Spleen (tissue), 11 donors: ENCODE results near the gene ADAM10. TPM values are rescaled to one million over a fixed set of nuclear protein-coding genes. Genes with fewer than 3 reads are reported as not detected.

Experiments
- DNase-seq: peaks from one replicate; pipeline ENCODE4 v3.0.0-alpha.2; 2020
- H3K27ac ChIP-seq, 8 donors: fragments of 200-600 bp; sonication (generic) in 7 of 8; 1 replicate in 4 of 8; 2 replicates in 4 of 8; pipeline versions ENCODE4 v1.5.0 to v1.8.0; 2016 to 2021; ENCODE audit warnings: inconsistent platforms in 4 of 8, mild to moderate bottlenecking in 4 of 8, moderate library complexity in 1 of 8
- H3K27me3 ChIP-seq, 7 donors: fragments of 200-600 bp; sonication (generic) in 6 of 7; replicated peaks in 1 of 7; 1 replicate in 4 of 7; 2 replicates in 3 of 7; pipeline versions ENCODE4 v1.5.0 to v1.8.0; 2016 to 2021; ENCODE audit warnings: inconsistent platforms in 3 of 7, mild to moderate bottlenecking in 1 of 7
- H3K36me3 ChIP-seq, 6 donors: fragments of 200-600 bp; sonication (generic) in 5 of 6; 1 replicate in 4 of 6; 2 replicates in 2 of 6; pipeline versions ENCODE4 v1.5.0 to v1.8.0; 2016 to 2021; ENCODE audit warnings: inconsistent platforms in 2 of 6
- H3K4me1 ChIP-seq, 6 donors: fragments of 200-600 bp; sonication (generic) in 5 of 6; 1 replicate in 3 of 6; 2 replicates in 3 of 6; pipeline versions ENCODE4 v1.5.0 to v1.8.0; 2016 to 2021; ENCODE audit warnings: inconsistent platforms in 3 of 6
- H3K4me3 ChIP-seq, 8 donors: fragments of 200-600 bp; sonication (generic) in 7 of 8; 1 replicate in 4 of 8; 2 replicates in 4 of 8; pipeline versions ENCODE4 v1.5.0 to v1.8.0; 2016 to 2021; ENCODE audit warnings: inconsistent platforms in 4 of 8, mild to moderate bottlenecking in 4 of 8, moderate library complexity in 2 of 8
- H3K9me3 ChIP-seq, 8 donors: fragments of 200-600 bp; sonication (generic) in 7 of 8; 1 replicate in 4 of 8; 2 replicates in 4 of 8; pipeline versions ENCODE4 v1.5.0 to v1.8.0; 2016 to 2021; ENCODE audit warnings: inconsistent platforms in 4 of 8
- POLR2A ChIP-seq, 3 donors: fragments of 450-650 bp; IDR thresholded peaks; one replicate each; pipeline ENCODE4 v1.5.1; 2017; ENCODE audit warnings: antibody characterized with exemption in 3 of 3, mild to moderate bottlenecking in 1 of 3
- POLR2AphosphoS5 ChIP-seq, 3 donors: sonication (generic); formaldehyde crosslinking; IDR thresholded peaks; one replicate each; pipeline ENCODE4 v1.5.1; 2017; ENCODE audit warnings: antibody characterized with exemption in 3 of 3
- WGBS, 5 donors: extraction: QIAGEN DNeasy Blood & Tissue Kit in 3 of 5; methylation state at CpG; one replicate each; pipeline versions ENCODE4 v1.1.5 to v1.1.7; 2013 to 2018; 5-methylcytosine and 5-hydroxymethylcytosine counted together
- intact Hi-C: fragments of 100-400 bp; cut with DNase I; formaldehyde crosslinking; loops from one replicate; pipeline ENCODE4 v1.15.0; 2023; ENCODE audit warnings: low total_unique reads
- polyA plus RNA-seq, 3 donors: library from polyadenylated mRNA; stranded (reverse); fragments of 200-250 nt; gene quantifications; one replicate each; pipeline ENCODE4 v1.2.1, GENCODE V29; 2013
- total RNA-seq, 7 donors: library from RNA; depleted of rRNA in 3 of 7; stranded (reverse); fragments of >200 nt in 3 of 7; fragmentation: NEBNext Ultra II Directional in 4 of 7; extraction: Animal tissue kit (Norgen Biotek cat#: 25700) in 4 of 7; gene quantifications; one replicate each; pipeline versions ENCODE4 v1.1.0 to v1.2.1, GENCODE V29; 2016 to 2021
- TF ChIP-seq, protein P1 (sequence below), 11 experiments: fragments of 200-600 bp in 7 of 11; fragments of 450-650 bp in 4 of 11; sonication (generic) in 4 of 11; IDR thresholded peaks in 8 of 11; conservative IDR thresholded peaks in 3 of 11; 1 replicate in 7 of 11; 2 replicates in 4 of 11; pipeline versions ENCODE4 v1.4.0 to v1.8.0; 2016 to 2021; ENCODE audit warnings: antibody characterized with exemption in 11 of 11, inconsistent platforms in 4 of 11, mild to moderate bottlenecking in 1 of 11
- donor health status: healthy with polysubstance abuse.
- donor health status: DM: no; HTN: no; CAD: no; lungs with moderate emphysema.
- donor health status: DM: no; HTN: no; CAD: no.
- donor health status: Bipolar disorder and iron deficiency.
- donor health status: healthy.
- donor health status: DM: no; HTN: no; CAD: no.
- donor health status: DM: yes; HTN: yes; CAD: no.

ADAM10 gene
- total and polyA plus RNA-seq, 10 donors: 7.6 to 205 (median 123) TPM

DNA sequence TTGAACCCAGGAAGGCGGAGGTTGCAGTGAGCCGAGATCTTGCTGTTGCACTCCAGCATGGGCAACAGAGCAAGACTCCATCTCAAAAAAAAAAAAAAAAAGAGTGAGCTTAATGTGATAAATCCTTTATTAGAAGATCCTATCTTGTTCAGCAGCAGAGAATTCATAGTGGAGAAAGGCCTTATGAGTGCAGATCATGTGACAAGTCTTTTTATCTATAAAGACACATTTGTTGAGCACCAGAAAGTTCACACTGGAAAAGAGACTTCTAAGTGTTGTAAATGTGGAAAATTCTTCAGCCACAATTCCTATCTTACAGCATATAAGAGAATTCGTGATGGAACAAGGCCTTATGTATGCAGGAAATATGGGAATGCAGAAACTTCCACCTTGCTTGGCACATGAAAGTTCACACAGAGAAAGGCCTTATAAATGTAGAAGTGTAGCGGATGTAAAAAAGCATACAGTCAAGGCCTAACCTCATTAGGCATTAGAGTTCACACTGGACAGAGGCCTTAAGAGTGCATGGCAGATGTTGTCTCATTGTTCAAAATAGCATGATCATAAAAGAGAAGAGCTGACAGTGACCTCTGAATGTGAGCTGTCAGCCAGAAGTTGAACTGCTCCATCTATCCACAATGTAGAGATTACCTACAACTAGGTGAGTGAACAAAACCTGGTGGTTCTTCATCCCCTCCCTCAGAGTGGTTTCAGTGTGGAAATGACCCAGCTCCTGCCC lies 16.7 kb downstream of the ADAM10 start:
- H3K27ac ChIP-seq: no peak overlapping the region
- no peak overlapping the region for H3K4me3 ChIP-seq
- H3K9me3 ChIP-seq: no peaks in the 10 kb centered on the region
- peaks cover 0 to 14% (median 0%) of the 10 kb centered on the region in 6 donors for H3K36me3 ChIP-seq
- WGBS, 5 donors: 87 to 97% (median 93%) methylated on average over 4 of the region's 4 CpGs
- TF ChIP-seq, protein P1, sequence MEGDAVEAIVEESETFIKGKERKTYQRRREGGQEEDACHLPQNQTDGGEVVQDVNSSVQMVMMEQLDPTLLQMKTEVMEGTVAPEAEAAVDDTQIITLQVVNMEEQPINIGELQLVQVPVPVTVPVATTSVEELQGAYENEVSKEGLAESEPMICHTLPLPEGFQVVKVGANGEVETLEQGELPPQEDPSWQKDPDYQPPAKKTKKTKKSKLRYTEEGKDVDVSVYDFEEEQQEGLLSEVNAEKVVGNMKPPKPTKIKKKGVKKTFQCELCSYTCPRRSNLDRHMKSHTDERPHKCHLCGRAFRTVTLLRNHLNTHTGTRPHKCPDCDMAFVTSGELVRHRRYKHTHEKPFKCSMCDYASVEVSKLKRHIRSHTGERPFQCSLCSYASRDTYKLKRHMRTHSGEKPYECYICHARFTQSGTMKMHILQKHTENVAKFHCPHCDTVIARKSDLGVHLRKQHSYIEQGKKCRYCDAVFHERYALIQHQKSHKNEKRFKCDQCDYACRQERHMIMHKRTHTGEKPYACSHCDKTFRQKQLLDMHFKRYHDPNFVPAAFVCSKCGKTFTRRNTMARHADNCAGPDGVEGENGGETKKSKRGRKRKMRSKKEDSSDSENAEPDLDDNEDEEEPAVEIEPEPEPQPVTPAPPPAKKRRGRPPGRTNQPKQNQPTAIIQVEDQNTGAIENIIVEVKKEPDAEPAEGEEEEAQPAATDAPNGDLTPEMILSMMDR (IDR thresholded peaks at IDR 0.05 in 8 of 11, conservative IDR thresholded peaks at IDR 0.05 in 3 of 11): no peak
- no peak for TF ChIP-seq POLR2AphosphoS5 (IDR thresholded peaks at IDR 0.05)
- TF ChIP-seq POLR2A (IDR thresholded peaks at IDR 0.05): no peak
- intact Hi-C loops: no loop called here
- H3K27me3 ChIP-seq: no peaks in the 10 kb centered on the region
- H3K4me1 ChIP-seq: peaks cover 7 to 99% (median 69%) of the 10 kb centered on the region in 6 donors
- DNase-seq: no peak

DNA sequence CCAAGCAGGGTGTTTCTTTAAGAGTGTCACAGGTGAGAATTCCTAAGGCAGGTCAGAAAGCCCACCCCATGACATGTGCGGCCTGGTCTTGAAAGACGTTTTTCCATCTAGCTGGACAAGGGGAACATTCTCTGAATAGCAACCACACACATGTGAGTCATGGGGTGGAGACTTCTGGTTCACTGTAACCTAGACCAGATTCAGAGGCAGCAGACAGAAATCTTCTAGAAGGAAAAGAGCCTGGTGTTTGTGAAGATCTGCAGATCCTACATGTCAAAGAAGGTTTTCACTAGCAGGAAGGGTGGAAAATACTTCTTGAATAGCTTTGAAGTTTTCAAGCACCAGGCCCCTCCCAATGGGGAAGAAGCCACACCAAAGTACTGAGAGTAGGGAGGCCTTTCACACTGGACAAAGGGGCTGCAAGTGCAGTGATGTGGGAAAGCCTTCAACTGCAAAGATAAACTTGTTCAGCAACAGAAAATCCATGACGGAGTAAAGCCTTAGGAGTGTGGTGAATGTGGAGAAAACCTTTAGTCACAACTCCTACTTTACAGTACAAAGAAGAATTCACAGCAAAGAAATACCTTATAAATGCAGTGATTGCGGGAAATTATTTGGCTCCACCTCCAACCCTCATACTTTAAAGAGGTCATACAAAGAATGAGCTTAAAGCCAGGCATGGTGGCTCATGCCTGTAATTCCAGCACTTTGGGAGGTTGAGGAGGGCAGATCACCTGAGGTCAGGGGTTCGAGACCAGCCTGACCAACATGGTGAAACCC lies 17.6 kb downstream of the ADAM10 start:
- TF ChIP-seq POLR2A (IDR thresholded peaks at IDR 0.05) (no peak), POLR2AphosphoS5 (IDR thresholded peaks at IDR 0.05) (no peak)
- TF ChIP-seq, protein P1 (IDR thresholded peaks at IDR 0.05 in 8 of 11, conservative IDR thresholded peaks at IDR 0.05 in 3 of 11): no peak
- no peak for DNase-seq
- Histone ChIP-seq H3K27me3 (no peaks in the 10 kb centered on the region), H3K9me3 (no peaks in the 10 kb centered on the region), H3K4me3 (no peak overlapping the region), H3K4me1 (peaks cover 7 to 99% (median 69%) of the 10 kb centered on the region in 6 donors), H3K27ac (peak overlapping the region in 2 of 8 donors; percentile 25 to 36), H3K36me3 (peaks cover 0 to 14% (median 0%) of the 10 kb centered on the region in 6 donors)
- 81 to 88% (median 85%) methylated on average over 5 of the region's 5 CpGs for WGBS, 5 donors
- intact Hi-C loops: no loop called here

DNA sequence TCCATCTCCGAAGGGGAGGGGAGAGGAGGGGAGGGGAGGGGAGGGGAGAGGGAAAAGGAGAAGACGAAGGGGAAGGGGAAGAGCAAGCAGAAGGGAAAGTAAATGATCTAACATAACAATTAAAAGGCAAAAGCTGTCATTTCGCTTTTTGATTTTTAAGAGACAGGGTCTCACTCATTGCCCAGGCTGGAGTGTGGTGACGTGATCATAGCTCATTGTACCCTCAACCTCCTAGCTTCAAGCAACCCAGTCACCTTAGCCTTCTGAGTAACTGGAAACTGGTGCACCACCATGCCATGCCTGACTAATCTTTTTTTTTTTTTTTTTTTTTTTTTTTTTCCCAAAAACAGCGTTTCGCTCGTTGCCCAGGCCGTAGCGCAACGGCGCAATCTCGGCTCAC lies 22.6 kb downstream of the ADAM10 start:
- intact Hi-C loops: no loop called here

More for the DNA sequence above, 22.6 kb downstream of the ADAM10 start:
- Histone ChIP-seq H3K36me3 (peaks cover 0 to 12% (median 0%) of the 10 kb centered on the region in 6 donors), H3K9me3 (no peaks in the 10 kb centered on the region), H3K4me1 (peaks cover 21 to 99% (median 71%) of the 10 kb centered on the region in 6 donors), H3K4me3 (peak overlapping the region in 1 of 8 donors; percentile 11), H3K27me3 (no peaks in the 10 kb centered on the region), H3K27ac (peak overlapping the region in 2 of 8 donors; percentile 26 to 34)
- TF ChIP-seq POLR2A (IDR thresholded peaks at IDR 0.05) (no peak), POLR2AphosphoS5 (IDR thresholded peaks at IDR 0.05) (no peak)
- TF ChIP-seq, protein P1 (IDR thresholded peaks at IDR 0.05 in 8 of 11, conservative IDR thresholded peaks at IDR 0.05 in 3 of 11): no peak
- no peak for DNase-seq
- 65 to 84% (median 77%) methylated on average over 12 of the region's 12 CpGs for WGBS, 5 donors
